ENCODE data around the gene FSD2. TPM values are rescaled to one million over a fixed set of nuclear protein-coding genes. Genes with fewer than 3 reads are reported as not detected.

Gene FSD2
- total and polyA plus RNA-seq, 9 of the 15 experiments (the other 6 are each of a cell fraction or from before 2014, with no cell fraction given) = 0.01 to 0.06 TPM; not detected in 7

GRCh38 chr15:82849556-82850512 is 44.0 kb upstream of the FSD2 start (continued):
- TF ChIP-seq BCLAF1 (IDR thresholded peaks at IDR 0.05; ENCODE audit: borderline replicate concordance in 1 of 2, control insufficient read depth in 1 of 2, low read depth in 2 of 2, low read length in 1 of 2) (0 out of 4 replicates have a peak, but pooled peaks of 1 of the 2 experiments have one; percentile 64), TOE1 (IDR thresholded peaks at IDR 0.05; ENCODE audit: borderline replicate concordance) (peak; percentile 80; the same call in 1 of the 2 replicates), TOE1 (CRISPR knock-in tag; IDR thresholded peaks at IDR 0.05; ENCODE audit: borderline replicate concordance, low read depth) (no peak), HDGF (IDR thresholded peaks at IDR 0.05) (0 out of 2 replicates have a peak, but pooled peaks have one; percentile 42), KDM4B (IDR thresholded peaks at IDR 0.05; ENCODE audit: borderline replicate concordance in 2 of 2, low read depth in 1 of 2) (no peak; a peak in 1 of 4 replicates), TCF7L2 (IDR thresholded peaks at IDR 0.05; ENCODE audit: low read depth, low read length) (no peak), PPARD (CRISPR knock-in tag; IDR thresholded peaks at IDR 0.05) (no peak), MAZ (CRISPR knock-in tag; conservative IDR thresholded peaks at IDR 0.05 in 1 of 2, IDR thresholded peaks at IDR 0.05 in 1 of 2) (peak; percentile 77 to 83), ZNF347 (CRISPR knock-in tag; IDR thresholded peaks at IDR 0.05; ENCODE audit: low read depth) (no peak), TCF15 (CRISPR knock-in tag; IDR thresholded peaks at IDR 0.05) (no peak), ZNF175 (CRISPR knock-in tag; IDR thresholded peaks at IDR 0.05; ENCODE audit: low read depth) (peak; percentile 78; the same call in 1 of the 2 replicates), GATA2 (CRISPR knock-in tag; IDR thresholded peaks at IDR 0.05) (peak; percentile 97), CEBPG (CRISPR knock-in tag; IDR thresholded peaks at IDR 0.05) (no peak), CEBPG (tag; conservative IDR thresholded peaks at IDR 0.05 in 1 of 2, IDR thresholded peaks at IDR 0.05 in 1 of 2) (no peak), BHLHE40 (IDR thresholded peaks at IDR 0.05; ENCODE audit: low read length) (peak; percentile 91), MAFF (IDR thresholded peaks at IDR 0.05; ENCODE audit: low read length) (no peak), SNAPC5 (CRISPR knock-in tag; IDR thresholded peaks at IDR 0.05) (no peak), HMBOX1 (IDR thresholded peaks at IDR 0.05) (peak; percentile 90), L3MBTL2 (IDR thresholded peaks at IDR 0.05) (peak; percentile 76), NCOR1 (IDR thresholded peaks at IDR 0.05) (peak; percentile 94), ZNF263 (CRISPR knock-in tag; IDR thresholded peaks at IDR 0.05; ENCODE audit: borderline replicate concordance) (peak; percentile 36; the same call in 1 of the 2 replicates), SIRT6 (IDR thresholded peaks at IDR 0.05; ENCODE audit: low read depth, low read length) (no peak), ZNF76 (CRISPR knock-in tag; IDR thresholded peaks at IDR 0.05; ENCODE audit: borderline replicate concordance) (no peak)
